ENCODE results near the gene MTOR. TPM values are rescaled to one million over a fixed set of nuclear protein-coding genes. Genes with fewer than 3 reads are reported as not detected.

MTOR gene
- total RNA-seq, 1 donor from 2014 or later = 53.0 TPM

- Mint-ChIP-seq H3K27me3 (no peaks in the 10 kb centered on the region), H3K4me1 (ENCODE audit: unreplicated experiment) (peaks cover 11% of the 10 kb centered on the region), H3K36me3 (no peaks in the 10 kb centered on the region), H3K9me3 (no peaks in the 10 kb centered on the region), H3K27ac (no peak overlapping the region), H3K4me3 (peak overlapping the region; percentile 76)
- no peak for TF ChIP-seq CTCF (conservative IDR thresholded peaks at IDR 0.05)
- DNase-seq (ENCODE audit: extremely low spot score, unreplicated experiment) = no peak
Observed at GRCh38 chr1:11058026-11058425, 204.3 kb downstream of the MTOR start.

GRCh38 chr1:11057477-11057876 is 204.9 kb downstream of the MTOR start:
- H3K4me3 Mint-ChIP-seq = peak overlapping the region; percentile 51
- H3K9me3 Mint-ChIP-seq = no peaks in the 10 kb centered on the region
- H3K36me3 Mint-ChIP-seq = no peaks in the 10 kb centered on the region
- TF ChIP-seq CTCF (conservative IDR thresholded peaks at IDR 0.05) = no peak
- no peak overlapping the region for H3K27ac Mint-ChIP-seq
- H3K4me1 Mint-ChIP-seq (ENCODE audit: unreplicated experiment) = peaks cover 11% of the 10 kb centered on the region
- no peaks in the 10 kb centered on the region for H3K27me3 Mint-ChIP-seq
- no peak for DNase-seq (ENCODE audit: extremely low spot score, unreplicated experiment)

Other genes with a start within 250 kb of the MTOR start
- 153 and 188 TPM in 2 replicates for gene TARDBP, start 249.9 kb downstream of the MTOR start, total RNA-seq (ENCODE audit: low replicate concordance)
- 0.29 and 0.34 TPM in 2 replicates for gene MASP2, start 215.3 kb downstream of the MTOR start, total RNA-seq (ENCODE audit: low replicate concordance)
- 61.5 and 92.6 TPM in 2 replicates for gene SRM, start 202.5 kb downstream of the MTOR start, total RNA-seq (ENCODE audit: low replicate concordance)
- gene EXOSC10, start 162.7 kb downstream of the MTOR start, total RNA-seq (ENCODE audit: low replicate concordance) = 63.5 and 81.8 TPM in 2 replicates
- 0.70 TPM in 1 of 2 replicates, not detected in the other for gene ANGPTL7, start 73.2 kb downstream of the MTOR start, total RNA-seq (ENCODE audit: low replicate concordance)
- 10.2 and 17.1 TPM in 2 replicates for gene UBIAD1, start 10.6 kb upstream of the MTOR start, total RNA-seq (ENCODE audit: low replicate concordance)
- gene DISP3, start 216.6 kb upstream of the MTOR start, total RNA-seq (ENCODE audit: low replicate concordance) = 4.7 and 4.8 TPM in 2 replicates

Measured in type B pancreatic cell (in vitro differentiated cells).